Testis (tissue), 2 donors: ENCODE measurements around the gene BRAF.

Experiments
- CTCF ChIP-seq, 3 experiments: fragments of 450-650 bp in 2 of 3; fragments of 200-600 bp in 1 of 3; sonication (generic) in 1 of 3; IDR thresholded peaks; one replicate each; pipeline ENCODE4 v1.5.1; 2016 to 2019; ENCODE audit warnings: antibody characterized with exemption in 3 of 3, mild to moderate bottlenecking in 2 of 3, moderate library complexity in 1 of 3
- POLR2A ChIP-seq: fragments of 450-650 bp; IDR thresholded peaks from one replicate; pipeline ENCODE4 v1.6.1; 2017; ENCODE audit warnings: antibody characterized with exemption, mild to moderate bottlenecking, moderate library complexity

GRCh38 chr7:140695381-140695780, 229.3 kb downstream of the BRAF start:
- TF ChIP-seq CTCF (IDR thresholded peaks at IDR 0.05) (no peak), POLR2A (no peak)
